ENCODE data around the gene PCSK1N.

Gene PCSK1N

GRCh38 chrX:48829016-48829735, 6.2 kb downstream of the PCSK1N start:
- Histone ChIP-seq H3K9me3 (ENCODE audit: insufficient read depth, low read length) (no peaks in the 10 kb centered on the region), H2AFZ (ENCODE audit: low read depth, low read length, severe bottlenecking) (no peak overlapping the region), H3K36me3 (ENCODE audit: low read length) (no peaks in the 10 kb centered on the region), H3K79me2 (ENCODE audit: insufficient read depth, low read length) (no peaks in the 10 kb centered on the region), H3K27me3 (ENCODE audit: low read length) (no peaks in the 10 kb centered on the region), H3F3A (ENCODE audit: insufficient read depth) (no peaks in the 10 kb centered on the region), H3K27ac (ENCODE audit: low read depth, low read length) (no peak overlapping the region), H3K9ac (ENCODE audit: low read length) (no peak overlapping the region), H3K4me2 (ENCODE audit: low read depth, low read length, poor library complexity, severe bottlenecking) (no peak overlapping the region), H3K4me3 (ENCODE audit: insufficient read depth, low read length, poor library complexity, severe bottlenecking) (no peak overlapping the region), H4K20me1 (ENCODE audit: low read depth, low read length) (no peaks in the 10 kb centered on the region), H3K9me2 (replicated peaks; ENCODE audit: insufficient read depth, low read length) (no peaks in the 10 kb centered on the region)
- TF ChIP-seq, protein P1, sequence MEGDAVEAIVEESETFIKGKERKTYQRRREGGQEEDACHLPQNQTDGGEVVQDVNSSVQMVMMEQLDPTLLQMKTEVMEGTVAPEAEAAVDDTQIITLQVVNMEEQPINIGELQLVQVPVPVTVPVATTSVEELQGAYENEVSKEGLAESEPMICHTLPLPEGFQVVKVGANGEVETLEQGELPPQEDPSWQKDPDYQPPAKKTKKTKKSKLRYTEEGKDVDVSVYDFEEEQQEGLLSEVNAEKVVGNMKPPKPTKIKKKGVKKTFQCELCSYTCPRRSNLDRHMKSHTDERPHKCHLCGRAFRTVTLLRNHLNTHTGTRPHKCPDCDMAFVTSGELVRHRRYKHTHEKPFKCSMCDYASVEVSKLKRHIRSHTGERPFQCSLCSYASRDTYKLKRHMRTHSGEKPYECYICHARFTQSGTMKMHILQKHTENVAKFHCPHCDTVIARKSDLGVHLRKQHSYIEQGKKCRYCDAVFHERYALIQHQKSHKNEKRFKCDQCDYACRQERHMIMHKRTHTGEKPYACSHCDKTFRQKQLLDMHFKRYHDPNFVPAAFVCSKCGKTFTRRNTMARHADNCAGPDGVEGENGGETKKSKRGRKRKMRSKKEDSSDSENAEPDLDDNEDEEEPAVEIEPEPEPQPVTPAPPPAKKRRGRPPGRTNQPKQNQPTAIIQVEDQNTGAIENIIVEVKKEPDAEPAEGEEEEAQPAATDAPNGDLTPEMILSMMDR (IDR thresholded peaks at IDR 0.05; ENCODE audit: insufficient read depth, low read length, poor library complexity, severe bottlenecking): no peak
- no peak for TF ChIP-seq EZH2phosphoT487 (conservative IDR thresholded peaks at IDR 0.05; ENCODE audit: low read length)

DNA sequence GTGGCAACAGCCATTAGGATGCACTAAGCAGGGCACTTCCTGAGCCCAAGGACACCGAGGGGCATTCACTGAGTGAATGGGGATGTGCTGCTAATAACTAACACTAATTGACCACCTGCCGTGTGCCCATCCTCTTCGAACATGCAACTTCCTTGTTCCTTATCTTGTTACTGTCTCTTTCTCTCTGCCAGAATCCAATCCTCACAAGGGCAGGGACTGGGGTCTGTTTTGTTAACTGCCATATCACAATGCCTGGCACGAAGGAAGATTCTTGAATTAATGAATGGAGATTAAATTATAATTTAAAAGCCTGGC, 7.8 kb downstream of the PCSK1N start:
- Histone ChIP-seq H3K27me3 (ENCODE audit: low read length) (no peaks in the 10 kb centered on the region), H3K4me3 (ENCODE audit: insufficient read depth, low read length, poor library complexity, severe bottlenecking) (no peak overlapping the region), H4K20me1 (ENCODE audit: low read depth, low read length) (no peaks in the 10 kb centered on the region), H3K27ac (ENCODE audit: low read depth, low read length) (no peak overlapping the region), H3F3A (ENCODE audit: insufficient read depth) (no peaks in the 10 kb centered on the region), H3K4me2 (ENCODE audit: low read depth, low read length, poor library complexity, severe bottlenecking) (no peak overlapping the region), H3K36me3 (ENCODE audit: low read length) (no peaks in the 10 kb centered on the region), H3K9me3 (ENCODE audit: insufficient read depth, low read length) (no peaks in the 10 kb centered on the region), H3K79me2 (ENCODE audit: insufficient read depth, low read length) (no peaks in the 10 kb centered on the region), H2AFZ (ENCODE audit: low read depth, low read length, severe bottlenecking) (no peak overlapping the region), H3K9me2 (replicated peaks; ENCODE audit: insufficient read depth, low read length) (no peaks in the 10 kb centered on the region), H3K9ac (ENCODE audit: low read length) (no peak overlapping the region)
- TF ChIP-seq EZH2phosphoT487 (conservative IDR thresholded peaks at IDR 0.05; ENCODE audit: low read length): no peak
- TF ChIP-seq, protein P1 (IDR thresholded peaks at IDR 0.05; ENCODE audit: insufficient read depth, low read length, poor library complexity, severe bottlenecking): no peak

DNA sequence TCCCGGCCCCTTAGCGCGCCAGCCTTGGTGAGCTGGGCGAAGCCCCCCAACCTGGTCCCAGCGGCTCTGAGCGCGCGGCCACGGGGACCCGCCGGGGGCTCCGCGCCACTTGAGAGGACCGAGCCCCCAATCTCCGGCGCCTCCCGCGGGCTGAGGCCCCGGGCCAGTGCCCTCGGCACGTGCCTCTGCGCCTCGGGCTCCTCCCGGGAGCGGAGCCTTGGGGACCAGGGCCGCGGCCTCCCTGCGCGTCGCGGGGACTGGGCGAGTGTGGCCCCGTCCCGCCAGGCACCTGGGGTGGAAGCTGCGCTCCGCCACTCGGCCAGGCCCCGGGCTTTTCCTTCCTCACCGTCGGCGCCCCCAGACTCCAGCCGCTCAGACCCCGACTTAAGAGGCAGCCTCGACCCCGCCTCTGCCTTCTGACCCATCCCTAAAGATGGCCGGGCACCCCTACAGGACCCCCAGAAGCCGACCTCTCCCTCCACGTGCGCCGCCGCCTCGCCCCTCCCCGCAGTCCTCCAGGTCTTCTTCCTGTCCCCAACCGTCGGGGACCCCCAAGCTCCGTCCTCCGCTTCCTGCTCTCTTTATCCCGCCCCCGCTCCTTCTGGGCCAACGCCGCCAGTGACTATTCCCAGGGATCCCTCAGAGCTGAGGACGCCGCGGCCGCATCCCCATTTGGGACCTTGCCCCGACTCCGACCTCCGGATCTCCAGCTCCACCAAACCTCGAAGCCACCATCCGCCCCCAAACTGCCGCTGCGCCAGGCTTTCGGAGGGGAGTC, 8.3 kb downstream of the PCSK1N start:
- Histone ChIP-seq H4K20me1 (ENCODE audit: low read depth, low read length) (no peaks in the 10 kb centered on the region), H3K27ac (ENCODE audit: low read depth, low read length) (no peak overlapping the region), H3K4me3 (ENCODE audit: insufficient read depth, low read length, poor library complexity, severe bottlenecking) (no peak overlapping the region), H3K79me2 (ENCODE audit: insufficient read depth, low read length) (no peaks in the 10 kb centered on the region), H3K4me2 (ENCODE audit: low read depth, low read length, poor library complexity, severe bottlenecking) (no peak overlapping the region), H3K9ac (ENCODE audit: low read length) (no peak overlapping the region), H3K27me3 (ENCODE audit: low read length) (no peaks in the 10 kb centered on the region), H2AFZ (ENCODE audit: low read depth, low read length, severe bottlenecking) (no peak overlapping the region), H3K36me3 (ENCODE audit: low read length) (no peaks in the 10 kb centered on the region), H3F3A (ENCODE audit: insufficient read depth) (no peaks in the 10 kb centered on the region), H3K9me2 (replicated peaks; ENCODE audit: insufficient read depth, low read length) (no peaks in the 10 kb centered on the region), H3K9me3 (ENCODE audit: insufficient read depth, low read length) (no peaks in the 10 kb centered on the region)
- TF ChIP-seq EZH2phosphoT487 (conservative IDR thresholded peaks at IDR 0.05; ENCODE audit: low read length): no peak
- TF ChIP-seq, protein P1 (IDR thresholded peaks at IDR 0.05; ENCODE audit: insufficient read depth, low read length, poor library complexity, severe bottlenecking): no peak

All from SU-DHL-6 (cell line).